ENCODE results near the gene PBRM1. TPM values are rescaled to one million over a fixed set of nuclear protein-coding genes. Genes with fewer than 3 reads are reported as not detected.

PBRM1 gene
- total RNA-seq, 6 experiments from 2014 or later: 17.1 to 36.4 (median 27.2) TPM

DNA sequence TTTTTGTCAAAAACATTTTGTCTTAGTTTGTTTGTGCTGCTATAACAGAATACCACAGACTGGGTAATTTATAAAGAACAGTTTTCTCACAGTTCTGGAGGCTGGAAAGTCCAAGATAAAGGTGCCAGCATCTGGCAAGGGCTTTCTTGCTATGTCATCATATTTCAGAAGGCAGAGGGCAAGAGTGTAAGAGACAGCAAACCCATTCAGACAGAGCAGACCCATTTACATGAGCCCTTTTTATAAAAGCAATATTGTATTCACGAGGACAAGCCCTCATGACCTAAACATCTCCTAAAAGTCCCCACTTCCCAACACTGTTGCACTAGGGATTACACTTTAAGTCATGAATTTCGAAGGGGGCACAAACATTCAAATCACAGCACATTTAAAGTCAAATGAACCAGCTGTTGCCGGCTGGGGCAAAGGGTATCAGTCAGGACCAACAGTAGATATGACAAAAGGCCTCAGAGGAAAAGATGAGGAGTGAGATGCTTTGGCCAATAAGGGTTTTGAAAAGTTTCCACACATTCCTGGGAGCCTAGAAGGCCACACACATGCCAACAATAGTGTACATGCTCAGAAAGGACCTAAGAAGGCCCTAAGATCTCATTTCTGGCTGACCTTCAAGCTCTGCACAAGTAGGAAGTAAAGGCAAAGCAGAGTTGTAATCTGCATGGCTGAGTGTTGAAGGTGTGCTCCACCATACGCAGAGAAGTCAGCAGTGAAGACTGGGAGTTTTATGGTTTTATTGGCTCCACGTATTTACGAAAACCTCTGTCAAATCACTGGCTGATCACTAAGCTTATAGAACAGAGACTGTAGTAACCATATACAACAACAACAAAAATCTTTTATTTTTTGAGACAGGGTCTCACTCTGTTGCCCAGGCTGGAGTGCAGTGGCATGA is 111.4 kb downstream of the PBRM1 start:
- H3K9me3 ChIP-seq: no peaks in the 10 kb centered on the region
- peaks cover 0 to 48% (median 14%) of the 10 kb centered on the region in 4 donors for H3K36me3 ChIP-seq
- no peaks in the 10 kb centered on the region for H3K27me3 ChIP-seq
- no peak overlapping the region for H3K27ac ChIP-seq
- WGBS (ENCODE audit: insufficient coverage, low coverage, low lambda C conversion rate, missing lambda C conversion rate): 88% methylated on average over 6 of the region's 6 CpGs
- DNase-seq (no peak), ATAC-seq (no peak)
- no peak overlapping the region for H3K4me3 ChIP-seq
- intact Hi-C loops (cut with DNase I): no loop called here
- TF ChIP-seq, protein P1, sequence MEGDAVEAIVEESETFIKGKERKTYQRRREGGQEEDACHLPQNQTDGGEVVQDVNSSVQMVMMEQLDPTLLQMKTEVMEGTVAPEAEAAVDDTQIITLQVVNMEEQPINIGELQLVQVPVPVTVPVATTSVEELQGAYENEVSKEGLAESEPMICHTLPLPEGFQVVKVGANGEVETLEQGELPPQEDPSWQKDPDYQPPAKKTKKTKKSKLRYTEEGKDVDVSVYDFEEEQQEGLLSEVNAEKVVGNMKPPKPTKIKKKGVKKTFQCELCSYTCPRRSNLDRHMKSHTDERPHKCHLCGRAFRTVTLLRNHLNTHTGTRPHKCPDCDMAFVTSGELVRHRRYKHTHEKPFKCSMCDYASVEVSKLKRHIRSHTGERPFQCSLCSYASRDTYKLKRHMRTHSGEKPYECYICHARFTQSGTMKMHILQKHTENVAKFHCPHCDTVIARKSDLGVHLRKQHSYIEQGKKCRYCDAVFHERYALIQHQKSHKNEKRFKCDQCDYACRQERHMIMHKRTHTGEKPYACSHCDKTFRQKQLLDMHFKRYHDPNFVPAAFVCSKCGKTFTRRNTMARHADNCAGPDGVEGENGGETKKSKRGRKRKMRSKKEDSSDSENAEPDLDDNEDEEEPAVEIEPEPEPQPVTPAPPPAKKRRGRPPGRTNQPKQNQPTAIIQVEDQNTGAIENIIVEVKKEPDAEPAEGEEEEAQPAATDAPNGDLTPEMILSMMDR (IDR thresholded peaks at IDR 0.05): no peak
- no peak for TF ChIP-seq POLR2A (IDR thresholded peaks at IDR 0.05)
- H3K4me1 ChIP-seq: no peaks in the 10 kb centered on the region

- 54% methylated on average over 6 of the region's 6 CpGs for WGBS (ENCODE audit: insufficient coverage, low coverage, low lambda C conversion rate, missing lambda C conversion rate)
- Histone ChIP-seq H3K36me3 (peaks cover 0 to 28% (median 7%) of the 10 kb centered on the region in 4 donors), H3K27ac (no peak overlapping the region), H3K27me3 (no peaks in the 10 kb centered on the region), H3K9me3 (no peaks in the 10 kb centered on the region), H3K4me1 (no peaks in the 10 kb centered on the region), H3K4me3 (no peak overlapping the region)
- intact Hi-C loops (cut with DNase I): no loop called here
- no peak for DNase-seq
- no peak for ATAC-seq
- no peak for TF ChIP-seq POLR2A (IDR thresholded peaks at IDR 0.05)
- TF ChIP-seq, protein P1 (IDR thresholded peaks at IDR 0.05): no peak
Measured at GRCh38 chr3:52572221-52572620, 113.5 kb downstream of the PBRM1 start.

- Histone ChIP-seq H3K36me3 (peaks cover 0 to 17% (median 5%) of the 10 kb centered on the region in 4 donors), H3K4me1 (no peaks in the 10 kb centered on the region), H3K9me3 (no peaks in the 10 kb centered on the region), H3K27ac (no peak overlapping the region), H3K4me3 (no peak overlapping the region), H3K27me3 (no peaks in the 10 kb centered on the region)
- TF ChIP-seq, protein P1 (IDR thresholded peaks at IDR 0.05): no peak
- TF ChIP-seq POLR2A (IDR thresholded peaks at IDR 0.05): no peak
- DNase-seq (no peak), ATAC-seq (no peak)
- 95% methylated on average over 4 of the region's 4 CpGs for WGBS (ENCODE audit: insufficient coverage, low coverage, low lambda C conversion rate, missing lambda C conversion rate)
- intact Hi-C loops (cut with DNase I): no loop called here
Measured at GRCh38 chr3:52570076-52570475, 115.6 kb downstream of the PBRM1 start.

- intact Hi-C loops (cut with DNase I): no loop called here
- Histone ChIP-seq H3K36me3 (peaks cover 0 to 15% (median 12%) of the 10 kb centered on the region in 4 donors), H3K4me1 (no peaks in the 10 kb centered on the region), H3K27me3 (no peaks in the 10 kb centered on the region), H3K4me3 (no peak overlapping the region), H3K9me3 (no peaks in the 10 kb centered on the region), H3K27ac (no peak overlapping the region)
- ATAC-seq: no peak
- no peak for DNase-seq
- WGBS (ENCODE audit: insufficient coverage, low coverage, low lambda C conversion rate, missing lambda C conversion rate): 92% methylated on average over 2 of the region's 2 CpGs
- TF ChIP-seq, protein P1 (IDR thresholded peaks at IDR 0.05): no peak
- TF ChIP-seq POLR2A (IDR thresholded peaks at IDR 0.05): no peak
Measured at GRCh38 chr3:52568069-52568468, 117.6 kb downstream of the PBRM1 start.
